H1 (cell line): ENCODE data around the gene ASCC1. TPM values are rescaled to one million over a fixed set of nuclear protein-coding genes. Genes with fewer than 3 reads are reported as not detected.

Source experiments
- CTCF ChIA-PET: fragments of 300-600 bp; sonication (Branson Sonifier 250); formaldehyde crosslinking; loops from one replicate; lab custom pipeline; 2021; ENCODE audit not compliant: partially characterized antibody; lab: Charles Lee
- POLR2A ChIA-PET: fragments of 300-600 bp; sonication (Branson Sonifier 250); formaldehyde crosslinking; loops from one replicate; lab custom pipeline; 2021; ENCODE audit warnings: inconsistent platforms; ENCODE audit not compliant: partially characterized antibody; lab: Charles Lee
- DNase-seq, 2 experiments: peaks; one replicate each; pipeline versions ENCODE4 v3.0.0 to v3.0.0-alpha.2; 2010 to 2022; ENCODE audit warnings: low spot score in 2 of 2, low read depth in 1 of 2, mixed read lengths in 1 of 2
- FAIRE-seq: peaks from 2 replicates; lab custom pipeline; 2011; peaks lifted over from hg19 to GRCh38; lab: Jason Lieb, UNC
- H2AFZ ChIP-seq: 2 replicates; pipeline ENCODE4 v1.8.1; 2012; ENCODE audit warnings: low read length, inconsistent platforms
- H2AK5ac ChIP-seq: 2 replicates; pipeline ENCODE4 v1.6.1; 2013; ENCODE audit warnings: low read depth, low read length
- H2BK120ac ChIP-seq: replicated peaks from 2 replicates; pipeline ENCODE3; 2013; ENCODE audit warnings: low read depth, low read length, inconsistent platforms
- H2BK12ac ChIP-seq: 2 replicates; pipeline ENCODE4 v1.6.1; 2013; ENCODE audit warnings: low read depth, low read length
- H2BK15ac ChIP-seq: 2 replicates; pipeline ENCODE4 v1.6.1; 2013; ENCODE audit warnings: low read length
- H2BK20ac ChIP-seq: 2 replicates; pipeline ENCODE4 v1.6.1; 2013; ENCODE audit warnings: low read length
- H2BK5ac ChIP-seq: 2 replicates; pipeline ENCODE4 v1.6.1; 2013; ENCODE audit warnings: low read depth, low read length
- H3K14ac ChIP-seq: 2 replicates; pipeline ENCODE4 v1.6.1; 2013; ENCODE audit warnings: inconsistent platforms; ENCODE audit not compliant: insufficient read length
- H3K18ac ChIP-seq: 2 replicates; pipeline ENCODE4 v1.6.1; 2013; ENCODE audit warnings: low read length; ENCODE audit errors: extremely low read depth
- H3K23ac ChIP-seq: 2 replicates; pipeline ENCODE4 v1.6.1; 2013; ENCODE audit warnings: inconsistent platforms; ENCODE audit not compliant: insufficient read length
- H3K23me2 ChIP-seq: 2 replicates; pipeline ENCODE4 v1.6.1; 2013; ENCODE audit warnings: low read depth, low read length
- H3K27ac ChIP-seq: 2 replicates; pipeline ENCODE4 v1.6.1; 2011; ENCODE audit warnings: low read depth, low read length, inconsistent platforms
- H3K27me3 ChIP-seq, 4 experiments: replicated peaks in 1 of 4; 1 replicate in 1 of 4; 2 replicates in 3 of 4; pipeline versions ENCODE4 v1.6.1 to v1.8.1; 2011 to 2013; ENCODE audit warnings: low read length in 3 of 4, mild to moderate bottlenecking in 3 of 4, inconsistent platforms in 2 of 4, mixed read lengths in 2 of 4, moderate library complexity in 1 of 4; ENCODE audit not compliant: control insufficient read depth in 3 of 4, insufficient read depth in 3 of 4; ENCODE audit errors: extremely low read depth in 1 of 4
- H3K36me3 ChIP-seq, 4 experiments: 2 replicates each; pipeline versions ENCODE4 v1.6.1 to v1.8.1; 2011 to 2013; ENCODE audit warnings: mild to moderate bottlenecking in 4 of 4, low read length in 3 of 4, moderate library complexity in 2 of 4, control low read depth in 1 of 4, inconsistent platforms in 1 of 4; ENCODE audit not compliant: insufficient read depth in 4 of 4, control insufficient read depth in 2 of 4
- H3K4ac ChIP-seq: replicated peaks from 2 replicates; pipeline ENCODE3; 2013; ENCODE audit warnings: low read length, low read depth, mixed read lengths, inconsistent platforms; ENCODE audit not compliant: insufficient read length
- H3K4me1 ChIP-seq, 4 experiments: replicated peaks in 1 of 4; 1 replicate in 1 of 4; 2 replicates in 3 of 4; pipeline versions ENCODE4 v1.6.1 to v1.8.1; 2011 to 2013; ENCODE audit warnings: low read length in 3 of 4, inconsistent platforms in 2 of 4, mixed read lengths in 1 of 4; ENCODE audit not compliant: insufficient read depth in 4 of 4, control insufficient read depth in 3 of 4
- H3K4me2 ChIP-seq, 2 experiments: 2 replicates each; pipeline versions ENCODE4 v1.6.1 to v1.8.1; 2011 to 2013; ENCODE audit warnings: low read depth in 2 of 2, low read length in 2 of 2, control low read depth in 1 of 2, inconsistent platforms in 1 of 2, mild to moderate bottlenecking in 1 of 2; ENCODE audit not compliant: insufficient read depth in 1 of 2
- H3K4me3 ChIP-seq, 4 experiments: fragments of 200-600, 300-600 bp in 1 of 4; sonication (generic), shearing (Covaris generic), sonication (Bioruptor Twin) in 1 of 4; 2 replicates each; pipeline versions ENCODE4 v1.5.1 to v1.8.1; 2011 to 2016; ENCODE audit warnings: low read length in 4 of 4, low read depth in 3 of 4, control low read depth in 2 of 4, inconsistent platforms in 2 of 4, mild to moderate bottlenecking in 2 of 4, mixed read lengths in 1 of 4, moderate library complexity in 1 of 4; ENCODE audit not compliant: insufficient read depth in 2 of 4; ENCODE audit errors: extremely low read depth in 1 of 4
- H3K56ac ChIP-seq: replicated peaks from 2 replicates; pipeline ENCODE3; 2013; ENCODE audit warnings: low read depth, mild to moderate bottlenecking, mixed read lengths, low read length, inconsistent platforms; ENCODE audit not compliant: insufficient read length
- H3K79me1 ChIP-seq: 2 replicates; pipeline ENCODE4 v1.6.1; 2013; ENCODE audit warnings: low read depth, low read length, control low read depth
- H3K79me2 ChIP-seq, 2 experiments: 2 replicates each; pipeline versions ENCODE4 v1.6.1 to v1.8.1; 2012 to 2013; ENCODE audit warnings: low read length in 2 of 2, mild to moderate bottlenecking in 2 of 2, inconsistent platforms in 1 of 2; ENCODE audit not compliant: insufficient read depth in 2 of 2, control insufficient read depth in 1 of 2
- H3K9ac ChIP-seq, 4 experiments: replicated peaks in 1 of 4; 1 replicate in 1 of 4; 2 replicates in 3 of 4; pipeline versions ENCODE4 v1.6.1 to v1.8.1; 2011 to 2013; ENCODE audit warnings: low read depth in 3 of 4, low read length in 3 of 4, control low read depth in 2 of 4, mild to moderate bottlenecking in 2 of 4, moderate library complexity in 2 of 4, inconsistent platforms in 1 of 4; ENCODE audit errors: extremely low read depth in 1 of 4
- H3K9me3 ChIP-seq, 2 experiments: 2 replicates each; pipeline versions ENCODE4 v1.6.1 to v1.8.1; 2012 to 2013; ENCODE audit warnings: mild to moderate bottlenecking in 2 of 2, moderate library complexity in 2 of 2, control low read depth in 1 of 2, inconsistent platforms in 1 of 2, low read depth in 1 of 2, low read length in 1 of 2, mixed read lengths in 1 of 2; ENCODE audit not compliant: insufficient read depth in 2 of 2
- H4K20me1 ChIP-seq, 2 experiments: replicated peaks in 1 of 2; 2 replicates each; pipeline versions ENCODE3 to v1.8.1; 2011 to 2013; ENCODE audit warnings: inconsistent platforms in 2 of 2, low read length in 2 of 2, mild to moderate bottlenecking in 1 of 2; ENCODE audit not compliant: insufficient read depth in 2 of 2, control insufficient read depth in 1 of 2
- H4K5ac ChIP-seq: 2 replicates; pipeline ENCODE4 v1.6.1; 2013; ENCODE audit warnings: low read length, low read depth, mixed read lengths, inconsistent platforms; ENCODE audit not compliant: insufficient read length
- H4K8ac ChIP-seq: 2 replicates; pipeline ENCODE4 v1.8.0; 2013; ENCODE audit warnings: mild to moderate bottlenecking, moderate library complexity, low read length, inconsistent platforms; ENCODE audit not compliant: insufficient read depth; ENCODE audit errors: extremely low read depth
- H4K91ac ChIP-seq: replicated peaks from 2 replicates; pipeline ENCODE3; 2013; ENCODE audit warnings: low read length, mixed read lengths, inconsistent platforms; ENCODE audit not compliant: insufficient read length
- ATF2 ChIP-seq: IDR thresholded peaks from 2 replicates; pipeline ENCODE4 v1.6.1; 2012; ENCODE audit warnings: low read length, inconsistent platforms
- CHD1 ChIP-seq: IDR thresholded peaks from 2 replicates; pipeline ENCODE4 v1.6.1; 2012; ENCODE audit warnings: low read depth, low read length, improper control_type of control experiment
- EP300 ChIP-seq, 2 experiments: IDR thresholded peaks; 1 replicate in 1 of 2; 2 replicates in 1 of 2; pipeline ENCODE4 v1.6.1; 2011 to 2012; ENCODE audit warnings: low read depth in 2 of 2, low read length in 2 of 2, mild to moderate bottlenecking in 2 of 2, borderline replicate concordance in 1 of 2, inconsistent platforms in 1 of 2, moderate library complexity in 1 of 2
- EZH2 ChIP-seq: fragments of 200-600 bp; sonication (generic); IDR thresholded peaks from 2 replicates; pipeline ENCODE4 v1.7.1; 2012; ENCODE audit warnings: low read depth, mild to moderate bottlenecking, moderate library complexity, low read length, inconsistent platforms; ENCODE audit not compliant: severe bottlenecking
- KDM1A ChIP-seq: fragments of 200-600, 300-600 bp; sonication (generic); IDR thresholded peaks from 2 replicates; pipeline ENCODE4 v1.7.1; 2016; ENCODE audit warnings: mild to moderate bottlenecking, low read length, borderline replicate concordance
- POU5F1 ChIP-seq: IDR thresholded peaks from 2 replicates; pipeline ENCODE4 v1.6.1; 2011; ENCODE audit warnings: low read depth, mild to moderate bottlenecking, low read length, moderate library complexity
- RNF2 ChIP-seq: fragments of 200-900, 300-1000 bp; sonication (generic); IDR thresholded peaks from 2 replicates; pipeline ENCODE4 v1.7.1; 2016; ENCODE audit warnings: borderline replicate concordance, low read depth, mild to moderate bottlenecking, antibody characterized with exemption, low read length; ENCODE audit not compliant: poor library complexity, severe bottlenecking; ENCODE audit errors: missing control alignments
- RXRA ChIP-seq: IDR thresholded peaks from 2 replicates; pipeline ENCODE4 v1.6.1; 2011; ENCODE audit warnings: low read depth, mild to moderate bottlenecking, low read length, moderate library complexity; ENCODE audit not compliant: insufficient read depth
- SP1 ChIP-seq: IDR thresholded peaks from 2 replicates; pipeline ENCODE4 v1.6.1; 2011; ENCODE audit warnings: low read depth, low read length
- WGBS, 2 experiments: shearing (Covaris generic) in 1 of 2; methylation state at CpG; one replicate each; pipeline versions ENCODE4 v1.1.6 to v1.1.7; 2013 to 2015; ENCODE audit warnings: low lambda C conversion rate in 2 of 2, mixed read lengths in 2 of 2, inconsistent platforms in 1 of 2, low coverage in 1 of 2, missing lambda C conversion rate in 1 of 2; ENCODE audit not compliant: insufficient replicate concordance in 2 of 2, insufficient coverage in 1 of 2, insufficient read length in 1 of 2; ENCODE audit errors: extremely low coverage in 1 of 2, missing lambda C conversion rate in 1 of 2; 5-methylcytosine and 5-hydroxymethylcytosine counted together
- polyA plus RNA-seq, 7 experiments: library from polyadenylated mRNA; depleted of rRNA in 3 of 7; stranded (reverse) in 5 of 7; unstranded in 2 of 7; fragments of >200 nt in 5 of 7; fragments of 200-250 nt in 2 of 7; gene quantifications; 1 replicate in 5 of 7; 2 replicates in 1 of 7; 4 replicates in 1 of 7; pipeline versions ENCODE4 v1.2.1 to v1.2.3, GENCODE V29; 2011 to 2013; ENCODE audit warnings: missing spikeins in 2 of 7, mixed read lengths in 2 of 7
- total RNA-seq: library from RNA; stranded (reverse); fragmentation: NEBNext Ultra II Directional; extraction: Animal tissue kit (Norgen Biotek cat#: 25700); gene quantifications from 2 replicates; pipeline ENCODE4 v1.2.1, GENCODE V29; 2021
- TF ChIP-seq, protein P1 (sequence below): IDR thresholded peaks from 2 replicates; pipeline ENCODE4 v1.6.1; 2012; ENCODE audit warnings: inconsistent platforms

ASCC1 gene
- total and polyA plus RNA-seq, 2 of the 8 experiments (the other 6 are each of a cell fraction or from before 2014, with no cell fraction given) = 25.6 to 35.8 TPM

DNA sequence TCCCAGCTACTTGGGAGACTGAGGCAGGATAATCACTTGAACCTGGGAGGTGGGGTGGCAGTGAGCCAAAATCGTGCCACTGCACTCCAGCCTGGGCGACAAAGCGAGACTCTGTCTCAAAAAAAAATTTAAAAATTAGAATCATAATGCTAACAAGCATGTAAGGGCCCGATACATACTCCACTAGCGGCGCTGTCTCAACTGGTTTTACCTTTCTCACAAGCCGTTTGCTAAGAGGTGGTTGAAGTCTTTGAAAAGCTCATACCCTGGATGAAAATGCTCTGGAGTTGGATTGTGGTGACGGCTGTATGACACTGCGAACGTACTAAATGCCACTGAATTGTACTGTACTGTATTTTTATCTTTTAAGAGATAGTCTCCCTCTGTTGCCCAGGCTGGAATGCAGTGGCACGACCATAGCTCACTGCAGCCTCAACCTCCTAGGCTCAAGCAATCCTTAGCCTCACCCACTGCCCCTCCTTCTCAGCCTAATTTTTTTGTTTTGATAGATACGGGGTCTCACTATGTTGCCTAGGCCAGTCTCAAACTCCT lies 157.7 kb downstream of the ASCC1 start:
- Histone ChIP-seq H3K9ac (no peak overlapping the region), H3K79me2 (no peaks in the 10 kb centered on the region), H2AK5ac (no peak overlapping the region), H3K27me3 (no peaks in the 10 kb centered on the region), H4K91ac (no peak overlapping the region), H3K9me3 (no peaks in the 10 kb centered on the region), H3K23me2 (no peaks in the 10 kb centered on the region), H3K27ac (no peak overlapping the region), H3K4me1 (peaks cover 0 to 9% (median 7%) of the 10 kb centered on the region in 4 experiments; a peak in 4 of 7 replicates), H3K14ac (no peak overlapping the region), H3K56ac (no peak overlapping the region), H2BK20ac (no peak overlapping the region), H3K79me1 (no peaks in the 10 kb centered on the region), H3K23ac (no peak overlapping the region), H4K20me1 (peaks cover 0 to 3% of the 10 kb centered on the region in 2 experiments), H4K8ac (no peak overlapping the region), H2BK12ac (no peak overlapping the region), H3K4me3 (no peak overlapping the region), H3K18ac (no peak overlapping the region), H4K5ac (no peak overlapping the region), H2BK15ac (no peak overlapping the region), H2AFZ (no peak overlapping the region), H3K4me2 (no peak overlapping the region), H2BK120ac (no peak overlapping the region), H3K4ac (no peak overlapping the region), H2BK5ac (no peak overlapping the region), H3K36me3 (no peaks in the 10 kb centered on the region)
- ChIA-PET POLR2A (interaction anchor here (0.6 to 1.1 kb wide), 3 partner anchors 8 to 291 kb away, joined by 3 read pairs; no protein-coding TSS in a partner anchor), CTCF (interaction anchor here (0.6 to 8.2 kb wide), 8 partner anchors 8 to 261 kb away, joined by 3 to 77 read pairs (median 5); no protein-coding TSS in a partner anchor)
- no peak for FAIRE-seq
- DNase-seq = no peak
- 91% methylated on average over 12 of the region's 12 CpGs; no CpG with 5 or more reads in 1 of the 2 experiments for WGBS, 2 experiments
- TF ChIP-seq, protein P1, sequence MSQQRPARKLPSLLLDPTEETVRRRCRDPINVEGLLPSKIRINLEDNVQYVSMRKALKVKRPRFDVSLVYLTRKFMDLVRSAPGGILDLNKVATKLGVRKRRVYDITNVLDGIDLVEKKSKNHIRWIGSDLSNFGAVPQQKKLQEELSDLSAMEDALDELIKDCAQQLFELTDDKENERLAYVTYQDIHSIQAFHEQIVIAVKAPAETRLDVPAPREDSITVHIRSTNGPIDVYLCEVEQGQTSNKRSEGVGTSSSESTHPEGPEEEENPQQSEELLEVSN = no peak
- TF ChIP-seq ATF2 = no peak
- no peak for TF ChIP-seq RNF2
- TF ChIP-seq CHD1 = no peak
- no peak for TF ChIP-seq EZH2
- no peak for TF ChIP-seq RXRA
- TF ChIP-seq EP300 (IDR thresholded peaks at IDR 0.05; ENCODE audit: borderline replicate concordance in 1 of 2, low read depth in 2 of 2, low read length in 2 of 2) = no peak
- no peak for TF ChIP-seq POU5F1
- no peak for TF ChIP-seq SP1
- TF ChIP-seq KDM1A = no peak
